Brain pericyte (primary cell): ENCODE results near the gene AP3M1.
A peak's percentile ranks its signal among the peaks of the same experiment; 100 is the strongest.
"Not testable (repeated sequence)": the region's sequence is repeated elsewhere in the genome, so short reads cannot be mapped to it uniquely, and the experiment has no call there.

Source experiments
- DNase-seq: peaks from one replicate; pipeline ENCODE4 v3.0.0-alpha.2; 2012; ENCODE audit warnings: low read depth, low spot score

Gene AP3M1

DNA sequence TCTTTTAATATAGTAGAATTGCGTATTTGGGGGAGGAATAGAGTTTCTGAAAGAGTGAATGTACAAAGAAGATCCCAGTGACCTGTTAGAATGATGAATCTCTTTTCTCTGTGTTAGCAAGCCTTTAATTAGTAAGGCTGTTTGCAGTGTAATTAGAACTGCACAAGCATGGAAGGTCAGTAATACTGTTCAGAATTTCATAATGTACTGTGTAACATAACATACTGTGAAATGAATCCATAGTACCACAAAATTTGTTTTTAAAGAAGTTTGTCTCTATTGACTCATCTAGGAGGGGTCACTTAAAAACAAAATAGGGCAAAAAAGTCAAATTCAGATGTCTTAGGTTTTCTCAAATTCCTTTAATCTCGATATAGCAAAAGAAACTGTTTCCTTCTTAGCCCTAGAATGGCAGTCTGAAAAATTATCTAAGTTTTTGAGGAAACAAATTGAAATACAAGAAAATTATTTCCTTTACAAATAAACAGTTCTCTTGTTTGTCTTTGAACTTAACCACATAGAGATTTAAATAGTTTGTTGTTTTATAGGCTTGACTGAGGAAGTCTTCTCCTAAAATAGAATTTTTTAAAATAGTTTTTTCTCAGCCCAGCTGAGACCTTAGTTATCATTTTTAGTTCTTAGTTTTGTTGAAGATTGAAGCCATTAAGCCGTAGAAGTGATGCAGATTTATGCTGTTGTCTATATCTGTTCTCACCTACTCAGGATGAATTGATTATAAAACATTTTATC is 12.9 kb upstream of the AP3M1 start:
- DNase-seq, result no peak

DNA sequence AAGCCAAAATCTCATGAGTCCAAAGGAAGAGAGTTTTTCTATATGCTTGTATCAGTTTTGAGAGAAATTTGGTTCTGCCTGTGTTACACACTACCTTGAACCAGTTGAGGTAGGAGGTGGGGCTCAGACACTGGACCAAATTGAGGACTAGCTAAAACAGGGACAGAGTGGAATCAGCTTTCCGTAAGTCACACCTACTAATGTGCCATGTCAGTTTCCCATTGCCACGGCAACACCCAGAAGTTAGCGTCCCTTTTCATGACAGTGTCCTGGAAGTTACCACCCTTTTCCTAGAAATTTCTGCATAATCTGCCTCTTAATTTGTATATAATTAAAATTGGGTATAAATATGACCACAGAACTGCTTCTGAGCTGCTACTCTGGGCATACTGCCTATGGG is 9.4 kb upstream of the AP3M1 start:
- DNase-seq, result no peak

GRCh38 chr10:74156919-74157289 is 6.3 kb upstream of the AP3M1 start:
- DNase-seq, result peak; percentile 43

- DNase-seq, result no peak
Observed at GRCh38 chr10:74153676-74154075, 3.0 kb upstream of the AP3M1 start.

GRCh38 chr10:74153123-74153522 is 2.5 kb upstream of the AP3M1 start:
- no peak for DNase-seq

- no peak for DNase-seq
Observed at GRCh38 chr10:74151879-74152722, 1.5 kb upstream of the AP3M1 start.

GRCh38 chr10:74150990-74151878 is 606 bp upstream of the AP3M1 start, which contains the start of gene ADK:
Gene ADK, plus strand, starts transcription at chr10:74151221. Its CDS starts 58 bp downstream, at chr10:74151279.
- peak; percentile 95 for DNase-seq

- DNase-seq, result not testable (repeated sequence)
Observed at GRCh38 chr10:74146980-74147379, 3.6 kb downstream of the AP3M1 start.

- peak; percentile 74 for DNase-seq
Observed at GRCh38 chr10:74145133-74145532, 5.5 kb downstream of the AP3M1 start.

DNA sequence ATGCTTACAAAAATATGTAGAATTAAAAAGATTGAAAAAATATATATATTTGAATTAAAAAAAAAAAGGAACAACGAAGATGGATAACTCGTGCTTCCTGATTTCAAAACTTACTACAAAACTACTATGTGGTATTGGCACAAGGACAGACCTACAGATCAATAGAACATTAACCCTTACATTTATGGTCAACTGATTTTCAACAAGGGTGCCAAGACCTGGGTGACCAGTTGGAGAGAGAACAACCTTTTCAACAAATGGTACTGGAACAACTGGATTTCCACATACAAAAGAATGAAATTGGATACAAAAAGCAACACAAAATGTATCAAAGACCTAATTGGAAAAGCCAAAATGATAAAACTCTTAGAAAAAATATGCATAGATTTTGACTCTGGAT is 10.1 kb downstream of the AP3M1 start:
- DNase-seq, result no peak

GRCh38 chr10:74139981-74140380 is 10.6 kb downstream of the AP3M1 start:
- DNase-seq, result no peak

DNA sequence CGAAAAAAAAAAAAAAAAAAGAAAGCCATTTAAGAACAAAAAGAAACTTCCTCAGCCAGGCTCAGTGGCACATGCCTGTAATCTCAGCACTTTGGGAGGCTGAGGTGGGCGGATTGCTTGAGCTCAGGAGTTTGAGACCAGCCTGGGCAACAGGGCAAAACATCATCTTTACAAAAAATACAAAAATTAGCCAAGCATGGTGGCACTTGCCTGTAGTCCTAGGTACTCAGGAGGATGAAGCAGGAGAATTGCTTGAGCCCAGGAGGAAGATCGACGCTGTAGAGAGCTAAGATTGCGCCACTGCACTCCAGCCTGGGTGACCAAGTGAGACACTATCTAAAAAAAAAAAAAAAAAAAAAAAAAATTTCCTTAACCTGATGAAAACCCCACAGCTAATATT is 12.0 kb downstream of the AP3M1 start:
- not testable (repeated sequence) for DNase-seq

DNA sequence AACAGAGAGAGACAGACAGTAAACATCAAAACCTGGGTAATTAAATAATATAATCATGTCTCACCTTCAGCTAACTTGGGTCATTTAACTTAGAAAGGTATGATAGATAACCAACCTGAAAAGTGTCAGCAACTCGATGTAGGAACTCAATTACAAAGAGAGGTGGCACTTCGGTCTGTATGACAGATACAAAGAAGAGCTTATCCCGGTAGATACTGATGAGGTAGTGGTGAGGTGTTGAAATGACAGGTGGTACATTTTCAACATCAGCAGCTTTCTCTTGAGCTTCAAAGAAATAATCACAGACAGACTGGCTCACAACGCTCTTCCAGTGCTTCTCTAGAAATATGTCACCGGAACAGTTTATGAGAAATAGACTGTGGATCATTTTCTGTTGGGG is 12.6 kb downstream of the AP3M1 start:
- DNase-seq, result no peak

- DNase-seq, result no peak
Observed at GRCh38 chr10:74135452-74135851, 15.2 kb downstream of the AP3M1 start.

GRCh38 chr10:74133923-74134820 is 16.5 kb downstream of the AP3M1 start:
- DNase-seq, result no peak

- no peak for DNase-seq
Observed at GRCh38 chr10:74123081-74123480, 27.5 kb downstream of the AP3M1 start.

GRCh38 chr10:74122060-74122459 is 28.6 kb downstream of the AP3M1 start:
- no peak for DNase-seq

GRCh38 chr10:74121368-74121767 is 29.3 kb downstream of the AP3M1 start:
- no peak for DNase-seq

DNA sequence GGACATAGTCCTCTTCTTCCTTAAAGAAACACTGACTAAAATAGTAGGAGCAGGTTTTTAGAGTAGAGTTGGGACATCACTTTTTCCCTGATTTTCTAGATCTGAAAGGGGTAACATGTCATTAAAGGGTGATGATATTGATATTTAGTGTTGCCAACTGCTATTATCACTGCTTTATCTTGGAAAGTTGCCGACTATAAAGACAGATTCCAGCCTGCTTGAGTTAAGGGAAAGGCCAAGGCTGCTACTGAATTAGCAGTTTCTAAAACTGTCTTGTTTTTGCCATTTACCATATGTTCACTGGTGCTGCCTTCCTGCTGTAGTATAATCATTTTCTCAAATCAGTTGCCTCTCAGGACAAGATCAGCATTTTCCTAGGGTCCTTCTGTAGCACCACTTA is 29.7 kb downstream of the AP3M1 start:
- no peak for DNase-seq

- DNase-seq, result no peak
Observed at GRCh38 chr10:74118804-74119203, 31.8 kb downstream of the AP3M1 start.

DNA sequence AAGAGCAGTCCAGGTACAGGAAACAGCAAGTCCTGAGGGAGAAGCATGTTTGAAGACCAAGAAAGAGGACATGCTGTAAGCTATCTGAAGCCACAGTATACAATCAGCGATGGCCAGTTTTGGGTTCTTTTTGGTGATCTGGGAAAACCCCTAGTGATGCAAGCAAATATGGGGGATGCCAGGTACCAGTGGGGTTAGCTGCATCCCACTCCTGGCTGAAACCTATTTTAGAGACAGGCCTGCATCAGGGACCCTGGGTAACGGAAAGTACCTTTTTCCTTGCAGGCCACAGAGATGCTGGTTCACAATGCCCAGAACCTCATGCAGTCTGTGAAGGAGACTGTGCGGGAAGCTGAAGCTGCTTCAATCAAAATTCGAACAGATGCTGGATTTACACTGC is 32.9 kb downstream of the AP3M1 start:
- no peak for DNase-seq
